ENCODE data around the gene GABRB1.

DNA sequence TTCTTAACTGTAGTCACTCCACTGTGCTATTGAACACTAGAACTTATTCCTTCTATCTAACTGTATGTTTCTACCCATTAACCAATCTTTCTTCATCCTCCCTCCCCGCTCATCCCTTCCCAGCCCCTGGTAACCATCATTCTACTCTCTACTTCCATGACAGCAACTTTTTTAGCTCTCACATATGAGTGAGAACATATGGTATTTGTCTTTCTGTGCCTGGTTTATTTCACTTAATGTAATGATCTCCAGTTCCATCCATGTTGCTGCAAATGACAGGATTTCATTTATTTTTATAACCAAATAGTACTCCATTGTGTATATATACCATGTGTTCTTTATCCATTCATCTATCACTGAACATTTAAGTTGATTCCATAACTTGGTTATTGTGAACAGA is 186.5 kb downstream of the GABRB1 start:
- TF ChIP-seq MAX (IDR thresholded peaks at IDR 0.05; ENCODE audit: insufficient read depth, insufficient read length) (no peak), EZH2 (IDR thresholded peaks at IDR 0.05; ENCODE audit: borderline replicate concordance, low read depth, low read length, severe bottlenecking) (no peak), JUN (IDR thresholded peaks at IDR 0.05; ENCODE audit: borderline replicate concordance, insufficient read depth, insufficient read length, low read depth) (no peak)
- TF ChIP-seq, protein P1, sequence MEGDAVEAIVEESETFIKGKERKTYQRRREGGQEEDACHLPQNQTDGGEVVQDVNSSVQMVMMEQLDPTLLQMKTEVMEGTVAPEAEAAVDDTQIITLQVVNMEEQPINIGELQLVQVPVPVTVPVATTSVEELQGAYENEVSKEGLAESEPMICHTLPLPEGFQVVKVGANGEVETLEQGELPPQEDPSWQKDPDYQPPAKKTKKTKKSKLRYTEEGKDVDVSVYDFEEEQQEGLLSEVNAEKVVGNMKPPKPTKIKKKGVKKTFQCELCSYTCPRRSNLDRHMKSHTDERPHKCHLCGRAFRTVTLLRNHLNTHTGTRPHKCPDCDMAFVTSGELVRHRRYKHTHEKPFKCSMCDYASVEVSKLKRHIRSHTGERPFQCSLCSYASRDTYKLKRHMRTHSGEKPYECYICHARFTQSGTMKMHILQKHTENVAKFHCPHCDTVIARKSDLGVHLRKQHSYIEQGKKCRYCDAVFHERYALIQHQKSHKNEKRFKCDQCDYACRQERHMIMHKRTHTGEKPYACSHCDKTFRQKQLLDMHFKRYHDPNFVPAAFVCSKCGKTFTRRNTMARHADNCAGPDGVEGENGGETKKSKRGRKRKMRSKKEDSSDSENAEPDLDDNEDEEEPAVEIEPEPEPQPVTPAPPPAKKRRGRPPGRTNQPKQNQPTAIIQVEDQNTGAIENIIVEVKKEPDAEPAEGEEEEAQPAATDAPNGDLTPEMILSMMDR (IDR thresholded peaks at IDR 0.05; ENCODE audit: extremely low read depth in 1 of 2, insufficient read depth in 1 of 2, low read depth in 1 of 2, low read length in 2 of 2), result no peak

Data from endothelial cell of umbilical vein (primary cell).